Breast epithelium (tissue), 3 donors: ENCODE data around the gene IFT88.

Experiments used
- CTCF ChIP-seq, 3 donors: fragments of 450-650 bp; IDR thresholded peaks; one replicate each; pipeline ENCODE4 v1.5.1; 2016 to 2017; ENCODE audit warnings: antibody characterized with exemption in 3 of 3, mild to moderate bottlenecking in 3 of 3, moderate library complexity in 3 of 3
- POLR2A ChIP-seq: fragments of 450-650 bp; IDR thresholded peaks from one replicate; pipeline ENCODE4 v1.6.1; 2016; ENCODE audit warnings: antibody characterized with exemption, mild to moderate bottlenecking, moderate library complexity
- POLR2AphosphoS5 ChIP-seq, 3 donors: sonication (generic); formaldehyde crosslinking; IDR thresholded peaks; one replicate each; pipeline ENCODE4 v1.6.1; 2017; ENCODE audit warnings: antibody characterized with exemption in 3 of 3

GRCh38 chr13:20654156-20654555 lies 87.2 kb downstream of the IFT88 start:
- TF ChIP-seq CTCF (IDR thresholded peaks at IDR 0.05) (no peak), POLR2A (no peak), POLR2AphosphoS5 (IDR thresholded peaks at IDR 0.05) (no peak)
